HEK293 (cell line): ENCODE measurements around the gene CD99L2.

Source experiments
- CTCF ChIA-PET: fragments of 350-600 bp; formaldehyde crosslinking; extraction: SDS; loops from one replicate; lab custom pipeline; 2021; ENCODE audit warnings: antibody characterized with exemption; lab: Yijun Ruan, JAX
- POLR2A ChIA-PET: fragments of 300-600 bp; formaldehyde crosslinking; extraction: SDS; loops from one replicate; lab custom pipeline; 2020; ENCODE audit warnings: antibody characterized with exemption, inconsistent platforms; lab: Yijun Ruan, JAX
- H3K27ac ChIP-seq: fragments of 200-500 bp; sonication (Bioruptor generic); 2 replicates; pipeline ENCODE4 v1.5.1; 2014; ENCODE audit warnings: low read depth, low read length, control low read depth, inconsistent platforms; ENCODE audit errors: extremely low read depth
- H3K36me3 ChIP-seq, 2 experiments: fragments of 200-500 bp in 1 of 2; sonication (Bioruptor generic) in 1 of 2; 1 replicate in 1 of 2; 2 replicates in 1 of 2; pipeline ENCODE4 v1.5.1; 2014 to 2017; ENCODE audit warnings: inconsistent platforms in 2 of 2, low read length in 2 of 2; ENCODE audit not compliant: control insufficient read depth in 2 of 2, insufficient read depth in 1 of 2
- H3K4me1 ChIP-seq: fragments of 200-500 bp; sonication (Bioruptor generic); 2 replicates; pipeline ENCODE4 v1.5.1; 2014; ENCODE audit warnings: mild to moderate bottlenecking, low read length, inconsistent platforms; ENCODE audit not compliant: control insufficient read depth, insufficient read depth
- H3K4me3 ChIP-seq: 2 replicates; pipeline ENCODE4 v1.5.1; 2011; ENCODE audit warnings: low read depth, mild to moderate bottlenecking, control low read depth, low read length, moderate library complexity
- H3K9me3 ChIP-seq: fragments of 200-500 bp; sonication (Bioruptor generic); 2 replicates; pipeline ENCODE4 v1.5.1; 2014; ENCODE audit warnings: low read depth, low read length, inconsistent platforms; ENCODE audit not compliant: control insufficient read depth, insufficient read depth
- MZF1 ChIP-seq: fragments of 450-650 bp; formaldehyde crosslinking; IDR thresholded peaks from 2 replicates; pipeline ENCODE4 v1.5.1; 2017; ENCODE audit warnings: missing biosample characterization, missing genetic modification characterization, borderline replicate concordance
- OSR2 ChIP-seq: fragments of 450-650 bp; formaldehyde crosslinking; IDR thresholded peaks from 2 replicates; pipeline ENCODE4 v1.5.1; 2016; ENCODE audit warnings: missing biosample characterization, missing genetic modification characterization
- RBAK ChIP-seq: fragments of 450-650 bp; formaldehyde crosslinking; IDR thresholded peaks from 2 replicates; pipeline ENCODE4 v1.5.1; 2016; ENCODE audit warnings: missing biosample characterization, missing genetic modification characterization
- ZBTB7A ChIP-seq: fragments of 450-650 bp; formaldehyde crosslinking; IDR thresholded peaks from 2 replicates; pipeline ENCODE4 v1.5.1; 2016; ENCODE audit warnings: low read depth, missing biosample characterization, missing genetic modification characterization
- ZNF169 ChIP-seq: fragments of 450-650 bp; formaldehyde crosslinking; IDR thresholded peaks from 2 replicates; pipeline ENCODE4 v1.5.1; 2016; ENCODE audit warnings: missing biosample characterization, missing genetic modification characterization
- ZNF221 ChIP-seq: fragments of 450-650 bp; formaldehyde crosslinking; IDR thresholded peaks from 2 replicates; pipeline ENCODE4 v1.5.1; 2017; ENCODE audit warnings: missing biosample characterization, missing genetic modification characterization, borderline replicate concordance
- ZNF223 ChIP-seq: fragments of 450-650 bp; formaldehyde crosslinking; IDR thresholded peaks from 2 replicates; pipeline ENCODE4 v1.5.1; 2016; ENCODE audit warnings: missing biosample characterization, missing genetic modification characterization
- ZNF280C ChIP-seq: fragments of 450-650 bp; formaldehyde crosslinking; IDR thresholded peaks from 2 replicates; pipeline ENCODE4 v1.5.1; 2016; ENCODE audit warnings: missing biosample characterization, missing genetic modification characterization
- ZNF341 ChIP-seq: fragments of 450-650 bp; formaldehyde crosslinking; IDR thresholded peaks from 2 replicates; pipeline ENCODE4; 2016; ENCODE audit warnings: low read depth, missing biosample characterization, missing genetic modification characterization
- ZNF394 ChIP-seq: fragments of 450-650 bp; formaldehyde crosslinking; IDR thresholded peaks from 2 replicates; pipeline ENCODE4 v1.5.1; 2016; ENCODE audit warnings: missing biosample characterization, missing genetic modification characterization, mild to moderate bottlenecking, moderate library complexity, borderline replicate concordance
- ZNF404 ChIP-seq: fragments of 450-650 bp; formaldehyde crosslinking; IDR thresholded peaks from 2 replicates; pipeline ENCODE4 v1.5.1; 2017; ENCODE audit warnings: missing biosample characterization, missing genetic modification characterization
- ZNF48 ChIP-seq: fragments of 450-650 bp; formaldehyde crosslinking; IDR thresholded peaks from 2 replicates; pipeline ENCODE4 v1.5.1; 2016; ENCODE audit warnings: missing biosample characterization, missing genetic modification characterization
- ZNF514 ChIP-seq: fragments of 450-650 bp; formaldehyde crosslinking; IDR thresholded peaks from 2 replicates; pipeline ENCODE4 v1.5.1; 2016; ENCODE audit warnings: missing biosample characterization, missing genetic modification characterization
- ZNF585B ChIP-seq: fragments of 450-650 bp; formaldehyde crosslinking; IDR thresholded peaks from 2 replicates; pipeline ENCODE4 v1.5.1; 2016; ENCODE audit warnings: missing biosample characterization, missing genetic modification characterization
- ZNF623 ChIP-seq: fragments of 450-650 bp; formaldehyde crosslinking; IDR thresholded peaks from 2 replicates; pipeline ENCODE4 v1.5.1; 2016; ENCODE audit warnings: missing biosample characterization, missing genetic modification characterization
- ZNF701 ChIP-seq: fragments of 450-650 bp; formaldehyde crosslinking; IDR thresholded peaks from 2 replicates; pipeline ENCODE4 v1.5.1; 2016; ENCODE audit warnings: missing biosample characterization, missing genetic modification characterization
- ZSCAN4 ChIP-seq: fragments of 450-650 bp; formaldehyde crosslinking; IDR thresholded peaks from 2 replicates; pipeline ENCODE4 v1.5.1; 2017; ENCODE audit warnings: missing biosample characterization, missing genetic modification characterization
- ZXDB ChIP-seq: fragments of 450-650 bp; formaldehyde crosslinking; IDR thresholded peaks from 2 replicates; pipeline ENCODE4 v1.5.1; 2016; ENCODE audit warnings: missing biosample characterization, missing genetic modification characterization
- TF ChIP-seq, protein P1 (sequence below): fragments of 450-650 bp; formaldehyde crosslinking; IDR thresholded peaks from 2 replicates; pipeline ENCODE4 v1.5.1; 2016; ENCODE audit warnings: missing biosample characterization, missing genetic modification characterization, borderline replicate concordance
- TF ChIP-seq, protein P2 (sequence below): fragments of 450-650 bp; formaldehyde crosslinking; IDR thresholded peaks from 2 replicates; pipeline ENCODE4 v1.5.1; 2016; ENCODE audit warnings: missing biosample characterization, missing genetic modification characterization
- TF ChIP-seq, protein P3 (sequence below): fragments of 450-650 bp; formaldehyde crosslinking; IDR thresholded peaks from 2 replicates; pipeline ENCODE4 v1.5.1; 2016; ENCODE audit warnings: missing biosample characterization, missing genetic modification characterization

CD99L2 gene

DNA sequence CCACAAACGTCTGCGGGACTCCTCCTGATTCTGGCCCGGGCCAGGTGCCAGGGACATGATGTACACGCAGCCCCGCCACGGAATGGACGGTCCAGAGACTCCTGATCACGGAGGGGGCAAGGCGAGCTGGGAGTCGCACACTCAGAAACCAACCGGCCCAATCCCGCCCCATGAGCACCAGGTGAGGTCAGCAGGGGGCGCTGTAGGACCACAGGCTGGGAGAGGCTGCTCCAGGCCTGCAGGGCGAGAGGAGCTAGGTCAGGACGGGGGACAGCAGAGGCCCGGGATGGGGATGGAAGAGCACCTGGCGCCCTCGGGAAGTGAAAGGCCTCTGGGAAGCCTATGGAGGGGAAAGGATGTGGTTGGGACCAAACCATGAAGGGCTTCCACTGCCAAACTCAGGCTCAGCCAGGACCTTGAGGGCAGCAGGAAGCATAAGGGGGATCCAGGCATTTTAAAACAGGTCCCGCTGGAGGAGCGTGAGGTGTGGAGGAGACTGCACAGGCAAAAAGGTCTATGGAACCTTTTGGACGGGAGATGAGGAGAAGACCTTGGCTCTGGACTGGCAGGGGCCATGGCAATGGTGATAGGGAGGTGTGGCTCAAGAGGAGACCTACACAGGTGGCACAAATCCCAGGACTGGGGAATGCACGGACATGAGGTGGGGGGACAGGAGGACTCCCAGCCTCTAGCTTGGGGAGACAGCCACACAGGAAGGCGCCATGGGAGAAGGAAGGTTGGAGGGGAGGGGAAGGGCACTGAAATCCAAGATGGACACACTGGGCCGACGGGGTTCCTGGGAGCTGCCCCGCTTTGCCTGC is 126.1 kb downstream of the CD99L2 start (continued):
- TF ChIP-seq, protein P1, sequence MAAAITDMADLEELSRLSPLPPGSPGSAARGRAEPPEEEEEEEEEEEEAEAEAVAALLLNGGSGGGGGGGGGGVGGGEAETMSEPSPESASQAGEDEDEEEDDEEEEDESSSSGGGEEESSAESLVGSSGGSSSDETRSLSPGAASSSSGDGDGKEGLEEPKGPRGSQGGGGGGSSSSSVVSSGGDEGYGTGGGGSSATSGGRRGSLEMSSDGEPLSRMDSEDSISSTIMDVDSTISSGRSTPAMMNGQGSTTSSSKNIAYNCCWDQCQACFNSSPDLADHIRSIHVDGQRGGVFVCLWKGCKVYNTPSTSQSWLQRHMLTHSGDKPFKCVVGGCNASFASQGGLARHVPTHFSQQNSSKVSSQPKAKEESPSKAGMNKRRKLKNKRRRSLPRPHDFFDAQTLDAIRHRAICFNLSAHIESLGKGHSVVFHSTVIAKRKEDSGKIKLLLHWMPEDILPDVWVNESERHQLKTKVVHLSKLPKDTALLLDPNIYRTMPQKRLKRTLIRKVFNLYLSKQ (tag by site-specific recombination) = no peak
- TF ChIP-seq, protein P2, sequence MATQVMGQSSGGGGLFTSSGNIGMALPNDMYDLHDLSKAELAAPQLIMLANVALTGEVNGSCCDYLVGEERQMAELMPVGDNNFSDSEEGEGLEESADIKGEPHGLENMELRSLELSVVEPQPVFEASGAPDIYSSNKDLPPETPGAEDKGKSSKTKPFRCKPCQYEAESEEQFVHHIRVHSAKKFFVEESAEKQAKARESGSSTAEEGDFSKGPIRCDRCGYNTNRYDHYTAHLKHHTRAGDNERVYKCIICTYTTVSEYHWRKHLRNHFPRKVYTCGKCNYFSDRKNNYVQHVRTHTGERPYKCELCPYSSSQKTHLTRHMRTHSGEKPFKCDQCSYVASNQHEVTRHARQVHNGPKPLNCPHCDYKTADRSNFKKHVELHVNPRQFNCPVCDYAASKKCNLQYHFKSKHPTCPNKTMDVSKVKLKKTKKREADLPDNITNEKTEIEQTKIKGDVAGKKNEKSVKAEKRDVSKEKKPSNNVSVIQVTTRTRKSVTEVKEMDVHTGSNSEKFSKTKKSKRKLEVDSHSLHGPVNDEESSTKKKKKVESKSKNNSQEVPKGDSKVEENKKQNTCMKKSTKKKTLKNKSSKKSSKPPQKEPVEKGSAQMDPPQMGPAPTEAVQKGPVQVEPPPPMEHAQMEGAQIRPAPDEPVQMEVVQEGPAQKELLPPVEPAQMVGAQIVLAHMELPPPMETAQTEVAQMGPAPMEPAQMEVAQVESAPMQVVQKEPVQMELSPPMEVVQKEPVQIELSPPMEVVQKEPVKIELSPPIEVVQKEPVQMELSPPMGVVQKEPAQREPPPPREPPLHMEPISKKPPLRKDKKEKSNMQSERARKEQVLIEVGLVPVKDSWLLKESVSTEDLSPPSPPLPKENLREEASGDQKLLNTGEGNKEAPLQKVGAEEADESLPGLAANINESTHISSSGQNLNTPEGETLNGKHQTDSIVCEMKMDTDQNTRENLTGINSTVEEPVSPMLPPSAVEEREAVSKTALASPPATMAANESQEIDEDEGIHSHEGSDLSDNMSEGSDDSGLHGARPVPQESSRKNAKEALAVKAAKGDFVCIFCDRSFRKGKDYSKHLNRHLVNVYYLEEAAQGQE = 0 out of 2 replicates have a peak, but pooled peaks have one; percentile 46

DNA sequence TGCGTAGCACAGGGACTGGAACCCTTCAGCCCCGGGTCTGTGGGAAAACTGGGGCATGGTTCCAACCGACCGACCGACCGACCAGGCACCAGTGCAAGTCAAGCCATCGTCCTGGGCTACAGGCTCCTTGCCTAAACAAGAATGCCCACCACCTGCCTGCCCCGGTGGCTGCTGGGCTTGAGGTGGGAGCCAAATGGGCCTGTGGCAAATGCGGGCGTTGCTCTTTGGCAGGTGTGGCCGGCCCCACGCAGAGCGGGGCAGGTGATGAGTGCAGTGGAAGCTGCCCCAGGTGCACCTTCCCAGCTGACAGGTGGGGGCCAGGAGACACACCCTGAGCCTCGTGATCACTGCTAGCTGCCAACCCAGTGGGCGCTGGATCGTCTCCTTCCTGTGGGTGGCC is 127.4 kb downstream of the CD99L2 start:
- Histone ChIP-seq H3K4me1 (no peaks in the 10 kb centered on the region), H3K27ac (no peak overlapping the region), H3K36me3 (peaks cover 0 to 24% of the 10 kb centered on the region in 2 experiments; a peak in 1 of 3 replicates)
- POLR2A ChIA-PET = no interaction called here
- no peak for TF ChIP-seq MZF1 (tag by site-specific recombination)
- TF ChIP-seq ZNF514 (tag by site-specific recombination) = no peak
- no peak for TF ChIP-seq ZNF341
- TF ChIP-seq, protein P3, sequence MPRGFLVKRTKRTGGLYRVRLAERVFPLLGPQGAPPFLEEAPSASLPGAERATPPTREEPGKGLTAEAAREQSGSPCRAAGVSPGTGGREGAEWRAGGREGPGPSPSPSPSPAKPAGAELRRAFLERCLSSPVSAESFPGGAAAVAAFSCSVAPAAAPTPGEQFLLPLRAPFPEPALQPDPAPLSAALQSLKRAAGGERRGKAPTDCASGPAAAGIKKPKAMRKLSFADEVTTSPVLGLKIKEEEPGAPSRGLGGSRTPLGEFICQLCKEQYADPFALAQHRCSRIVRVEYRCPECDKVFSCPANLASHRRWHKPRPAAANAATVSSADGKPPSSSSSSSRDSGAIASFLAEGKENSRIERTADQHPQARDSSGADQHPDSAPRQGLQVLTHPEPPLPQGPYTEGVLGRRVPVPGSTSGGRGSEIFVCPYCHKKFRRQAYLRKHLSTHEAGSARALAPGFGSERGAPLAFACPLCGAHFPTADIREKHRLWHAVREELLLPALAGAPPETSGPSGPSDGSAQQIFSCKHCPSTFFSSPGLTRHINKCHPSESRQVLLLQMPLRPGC = no peak
- no peak for TF ChIP-seq ZNF223 (tag by site-specific recombination)
- TF ChIP-seq OSR2 (tag by site-specific recombination) = no peak
- no peak for TF ChIP-seq ZNF404 (tag by site-specific recombination)
- no peak for TF ChIP-seq ZNF701 (tag by site-specific recombination)
- no peak for TF ChIP-seq ZNF221 (tag by site-specific recombination)
- no peak for TF ChIP-seq ZNF623 (tag by site-specific recombination)
- no peak for TF ChIP-seq RBAK (tag by site-specific recombination)
- no peak for TF ChIP-seq ZNF394 (tag by site-specific recombination)
- no peak for TF ChIP-seq ZNF280C (tag by site-specific recombination)
- TF ChIP-seq ZSCAN4 (tag by site-specific recombination) = no peak
- no peak for TF ChIP-seq ZBTB7A (tag by site-specific recombination)
- no peak for TF ChIP-seq ZXDB (tag by site-specific recombination)
- no peak for TF ChIP-seq ZNF48 (tag by site-specific recombination)
- no peak for TF ChIP-seq ZNF585B (tag by site-specific recombination)
- TF ChIP-seq ZNF169 (tag by site-specific recombination) = no peak
- TF ChIP-seq, all 188 proteins: peak for 0
- Histone ChIP-seq H3K4me3 (no peak overlapping the region), H3K9me3 (no peaks in the 10 kb centered on the region)
- CTCF ChIA-PET = interaction anchor here (0.5 to 4.6 kb wide), 7 partner anchors 9 to 971 kb away, joined by 3 to 99 read pairs (median 6); no protein-coding TSS in a partner anchor
